Measurements from ENCODE around the gene PAF1. TPM values are rescaled to one million over a fixed set of nuclear protein-coding genes. Genes with fewer than 3 reads are reported as not detected.

PAF1 gene
- total RNA-seq, 1 experiment from 2014 or later, result 25.3 TPM

DNA sequence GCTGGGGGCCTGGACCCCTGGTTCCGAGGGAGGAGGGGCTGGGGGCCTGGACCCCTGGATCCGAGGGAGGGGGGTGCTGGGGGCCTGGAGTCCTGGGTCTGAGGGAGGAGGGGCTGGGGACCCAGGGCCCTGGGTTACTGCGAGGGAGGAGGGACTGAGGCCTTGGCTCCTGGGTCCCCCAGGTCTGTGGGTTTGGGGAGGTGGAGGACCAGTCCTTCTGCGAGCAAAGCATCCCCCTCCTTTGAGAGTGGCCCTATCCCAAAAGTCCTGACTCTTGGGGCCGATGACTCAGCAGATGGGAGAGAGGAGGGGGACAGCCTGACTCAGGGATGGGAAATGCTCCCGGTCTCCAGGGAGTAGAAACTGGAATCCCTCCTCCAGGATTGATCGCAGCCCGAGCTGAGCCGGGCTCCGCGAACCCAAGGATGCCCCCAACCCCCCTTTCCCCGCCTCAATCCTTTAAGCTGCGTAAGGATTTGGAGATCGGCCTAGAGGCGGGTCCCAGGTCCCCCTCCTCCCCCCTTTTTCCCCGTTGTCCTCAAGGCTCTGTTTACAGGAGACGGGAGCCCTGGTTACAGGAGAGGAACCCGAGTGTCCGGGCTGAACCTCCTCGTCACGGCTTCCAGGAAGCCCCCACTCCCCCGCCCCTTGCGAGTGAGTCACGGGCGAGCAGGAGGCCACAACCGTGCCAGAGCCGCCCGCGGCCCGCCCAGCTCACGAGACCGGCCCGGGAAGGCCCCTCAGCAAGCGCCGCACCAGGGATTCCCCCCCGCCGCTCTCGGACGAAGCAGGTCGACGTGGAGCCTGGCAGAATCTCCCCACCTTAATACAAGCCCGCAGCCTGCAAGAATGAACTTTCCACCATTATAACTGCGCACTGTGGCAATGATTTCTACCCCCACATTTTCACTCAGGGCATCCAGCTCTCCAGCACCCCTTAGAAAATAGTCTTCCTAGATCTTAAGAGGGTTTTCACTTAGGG lies 12.7 kb upstream of the PAF1 start:
- Histone ChIP-seq H3K79me2 (ENCODE audit: low read length) (peaks cover 18% of the 10 kb centered on the region), H3K4me2 (ENCODE audit: low read depth, low read length, poor library complexity, severe bottlenecking) (peak overlapping the region; percentile 74), H3K27ac (ENCODE audit: low read length) (no peak overlapping the region), H3K4me3 (ENCODE audit: low read length) (peak overlapping the region; percentile 63), H3K9ac (ENCODE audit: low read length) (peak overlapping the region; percentile 67), H4K20me1 (ENCODE audit: insufficient read depth, low read depth, low read length) (peaks cover 16% of the 10 kb centered on the region), H2AFZ (ENCODE audit: low read length) (no peak overlapping the region), H3K9me2 (replicated peaks; ENCODE audit: insufficient read depth, low read length) (no peaks in the 10 kb centered on the region), H3K9me3 (ENCODE audit: low read length) (no peaks in the 10 kb centered on the region), H3K27me3 (ENCODE audit: low read length) (no peaks in the 10 kb centered on the region; the same call in 1 of the 2 replicates), H3K4me1 (ENCODE audit: low read length) (peaks cover 56% of the 10 kb centered on the region), H3K36me3 (ENCODE audit: insufficient read depth, low read length) (no peaks in the 10 kb centered on the region)
- DNase-seq, result peak; percentile 51

DNA sequence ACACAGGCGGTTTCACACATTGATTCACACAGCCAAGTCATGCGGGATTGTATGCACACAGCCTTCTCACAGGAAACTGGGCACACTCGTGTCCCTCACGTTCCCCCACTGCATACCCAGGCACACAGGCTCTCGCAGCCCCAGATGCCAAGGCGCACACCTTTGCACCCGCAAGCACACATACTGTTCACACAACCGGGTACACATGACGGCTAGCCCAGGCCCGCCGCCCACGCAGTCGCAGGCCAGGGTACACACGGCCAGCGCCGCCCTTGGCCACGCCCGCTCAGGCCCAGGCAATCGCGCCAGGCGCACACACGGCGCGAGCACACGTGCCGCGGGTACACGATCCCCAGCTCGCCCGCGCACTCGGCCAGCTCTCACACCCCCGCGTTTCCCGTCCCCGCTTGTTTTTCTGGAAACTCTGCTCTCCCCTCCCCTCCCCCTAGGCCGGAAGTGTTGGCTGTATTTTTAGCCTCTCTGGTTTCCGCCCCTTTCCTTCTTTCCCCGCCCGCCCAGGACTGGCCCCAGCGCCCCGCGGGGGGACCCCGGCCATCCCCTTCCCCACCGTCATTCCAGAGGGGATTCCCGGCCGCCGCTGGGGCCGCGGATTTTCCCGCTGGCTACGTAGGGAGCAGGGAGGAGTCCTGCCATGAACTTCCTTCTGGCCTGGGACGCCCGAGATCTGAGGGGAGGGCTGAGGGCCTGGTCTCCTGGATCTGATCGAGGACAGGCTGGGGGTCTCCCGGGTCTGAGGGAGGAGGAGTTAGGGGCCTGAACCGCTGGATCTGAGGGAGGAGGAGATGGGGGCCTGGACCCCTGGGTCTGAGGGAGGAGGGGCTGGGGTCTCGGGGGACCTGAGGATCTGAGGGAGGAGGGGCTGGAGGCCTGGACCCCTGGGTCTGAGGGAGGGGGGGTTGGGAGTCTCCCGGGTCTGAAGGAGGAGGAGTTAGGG lies 11.7 kb upstream of the PAF1 start:
- H3K9me3 ChIP-seq (ENCODE audit: low read length), result no peaks in the 10 kb centered on the region
- peak overlapping the region; percentile 9; the same call in 1 of the 2 replicates for H3K27ac ChIP-seq (ENCODE audit: low read length)
- H3K4me3 ChIP-seq (ENCODE audit: low read length), result peak overlapping the region; percentile 63
- H3K36me3 ChIP-seq (ENCODE audit: insufficient read depth, low read length), result no peaks in the 10 kb centered on the region
- DNase-seq, result peak; percentile 88
- peaks cover 55% of the 10 kb centered on the region for H3K4me1 ChIP-seq (ENCODE audit: low read length)
- H3K4me2 ChIP-seq (ENCODE audit: low read depth, low read length, poor library complexity, severe bottlenecking), result peak overlapping the region; percentile 74
- H3K27me3 ChIP-seq (ENCODE audit: low read length), result no peaks in the 10 kb centered on the region; the same call in 1 of the 2 replicates
- no peaks in the 10 kb centered on the region for H3K9me2 ChIP-seq (replicated peaks; ENCODE audit: insufficient read depth, low read length)
- peaks cover 6% of the 10 kb centered on the region; the same call in 1 of the 2 replicates for H4K20me1 ChIP-seq (ENCODE audit: insufficient read depth, low read depth, low read length)
- H3K79me2 ChIP-seq (ENCODE audit: low read length), result peaks cover 8% of the 10 kb centered on the region
- H3K9ac ChIP-seq (ENCODE audit: low read length), result peak overlapping the region; percentile 67
- H2AFZ ChIP-seq (ENCODE audit: low read length), result peak overlapping the region; percentile 34; the same call in 1 of the 2 replicates

DNA sequence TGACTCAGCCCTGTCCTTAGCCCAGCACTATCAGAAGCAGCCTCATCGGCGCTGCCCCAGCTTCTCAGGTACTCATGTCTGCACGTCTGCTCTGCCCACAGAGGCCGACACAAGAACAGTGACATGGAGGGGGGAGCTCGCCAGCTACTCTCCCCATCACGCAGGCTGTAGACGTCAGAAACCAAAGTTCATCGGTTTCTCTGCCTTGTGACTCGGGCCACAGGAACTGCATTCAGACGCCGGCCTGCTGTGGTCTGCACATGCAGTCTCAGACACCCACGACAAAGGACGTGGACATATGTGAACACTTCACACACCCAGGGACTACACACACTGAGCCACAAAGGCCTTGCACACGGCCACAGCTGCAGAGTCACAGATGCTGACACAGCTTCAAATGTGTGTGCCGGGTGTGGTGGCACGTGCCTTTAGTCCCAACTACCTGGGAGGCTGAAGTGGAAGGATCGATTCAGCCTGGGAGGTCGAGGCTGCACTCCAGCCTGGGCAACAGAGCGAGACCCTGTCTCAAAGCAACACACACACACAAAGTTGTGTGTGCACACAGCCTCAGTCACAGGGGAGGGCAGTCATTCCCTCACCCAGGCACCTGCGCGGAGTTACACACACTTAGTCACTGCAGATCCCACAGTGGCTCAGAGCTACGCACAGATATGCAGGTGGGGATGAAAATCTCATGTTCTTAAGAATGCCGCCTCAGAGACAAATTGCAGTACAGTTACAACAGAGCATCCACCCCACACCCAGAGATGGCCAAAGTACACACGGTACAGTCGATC lies 10.8 kb upstream of the PAF1 start:
- Histone ChIP-seq H2AFZ (ENCODE audit: low read length) (peak overlapping the region; percentile 34; the same call in 1 of the 2 replicates), H3K4me1 (ENCODE audit: low read length) (peaks cover 57% of the 10 kb centered on the region), H4K20me1 (ENCODE audit: insufficient read depth, low read depth, low read length) (no peaks in the 10 kb centered on the region), H3K27ac (ENCODE audit: low read length) (peak overlapping the region; percentile 7; the same call in 1 of the 2 replicates), H3K9ac (ENCODE audit: low read length) (peak overlapping the region; percentile 67), H3K9me3 (ENCODE audit: low read length) (no peaks in the 10 kb centered on the region), H3K27me3 (ENCODE audit: low read length) (no peaks in the 10 kb centered on the region; the same call in 1 of the 2 replicates), H3K79me2 (ENCODE audit: low read length) (no peaks in the 10 kb centered on the region), H3K36me3 (ENCODE audit: insufficient read depth, low read length) (no peaks in the 10 kb centered on the region), H3K4me3 (ENCODE audit: low read length) (peak overlapping the region; percentile 63), H3K4me2 (ENCODE audit: low read depth, low read length, poor library complexity, severe bottlenecking) (peak overlapping the region; percentile 74), H3K9me2 (replicated peaks; ENCODE audit: insufficient read depth, low read length) (no peaks in the 10 kb centered on the region)
- DNase-seq, result peak; percentile 60

DNA sequence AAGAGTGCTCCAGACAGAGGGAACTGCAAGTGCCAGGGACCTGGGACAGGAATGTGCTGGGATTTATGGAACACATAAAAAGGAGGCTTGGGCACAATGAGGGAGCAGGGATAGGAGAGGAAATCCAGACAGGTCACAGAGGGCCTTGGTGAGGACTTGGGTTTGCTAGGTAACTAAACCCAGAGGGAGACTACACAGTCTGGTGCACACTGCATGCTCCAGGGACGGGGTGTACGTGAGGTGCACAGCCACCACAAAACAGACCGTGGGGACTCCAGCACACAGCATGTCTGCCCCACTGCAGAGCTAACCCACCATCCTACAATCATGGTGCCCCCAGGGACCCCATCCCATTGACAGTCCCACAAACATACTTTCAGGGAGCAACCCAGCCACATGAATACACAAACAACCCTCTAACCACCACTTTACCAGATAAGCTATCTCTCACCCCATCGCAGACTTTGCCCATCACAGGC lies 10.2 kb upstream of the PAF1 start:
- H3K79me2 ChIP-seq (ENCODE audit: low read length), result no peaks in the 10 kb centered on the region
- H3K4me3 ChIP-seq (ENCODE audit: low read length), result no peak overlapping the region; the same call in 1 of the 2 replicates
- peak overlapping the region; percentile 67 for H3K9ac ChIP-seq (ENCODE audit: low read length)
- H4K20me1 ChIP-seq (ENCODE audit: insufficient read depth, low read depth, low read length), result no peaks in the 10 kb centered on the region
- peaks cover 54% of the 10 kb centered on the region for H3K4me1 ChIP-seq (ENCODE audit: low read length)
- no peaks in the 10 kb centered on the region for H3K9me2 ChIP-seq (replicated peaks; ENCODE audit: insufficient read depth, low read length)
- H3K9me3 ChIP-seq (ENCODE audit: low read length), result no peaks in the 10 kb centered on the region
- H3K4me2 ChIP-seq (ENCODE audit: low read depth, low read length, poor library complexity, severe bottlenecking), result peak overlapping the region; percentile 74
- no peak overlapping the region for H2AFZ ChIP-seq (ENCODE audit: low read length)
- H3K36me3 ChIP-seq (ENCODE audit: insufficient read depth, low read length), result no peaks in the 10 kb centered on the region
- no peaks in the 10 kb centered on the region; the same call in 1 of the 2 replicates for H3K27me3 ChIP-seq (ENCODE audit: low read length)
- H3K27ac ChIP-seq (ENCODE audit: low read length), result peak overlapping the region; percentile 7; the same call in 1 of the 2 replicates
- DNase-seq, result peak; percentile 59

DNA sequence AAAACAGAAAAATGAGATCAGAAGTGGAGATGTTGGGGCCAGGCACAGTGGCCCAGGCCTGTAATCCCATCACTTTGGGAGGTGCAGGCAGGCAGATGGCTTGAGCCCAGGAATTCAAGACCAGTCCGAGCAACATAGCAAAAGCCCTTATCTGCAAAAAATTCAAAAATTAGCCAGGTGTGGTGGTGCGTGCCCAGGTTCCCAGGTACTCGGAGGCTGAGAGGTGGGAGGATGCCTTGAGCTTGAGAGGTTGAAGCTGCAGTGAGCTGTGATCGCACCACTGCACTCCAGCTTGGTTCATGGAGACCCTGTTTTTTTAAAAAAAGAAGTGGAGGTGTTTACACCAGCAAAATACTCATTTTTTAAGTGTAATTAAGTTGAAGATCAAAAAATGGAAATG lies 9.2 kb upstream of the PAF1 start:
- no peaks in the 10 kb centered on the region for H3K9me3 ChIP-seq (ENCODE audit: low read length)
- no peaks in the 10 kb centered on the region; the same call in 1 of the 2 replicates for H3K27me3 ChIP-seq (ENCODE audit: low read length)
- no peaks in the 10 kb centered on the region for H3K79me2 ChIP-seq (ENCODE audit: low read length)
- no peak overlapping the region for H2AFZ ChIP-seq (ENCODE audit: low read length)
- H3K36me3 ChIP-seq (ENCODE audit: insufficient read depth, low read length), result no peaks in the 10 kb centered on the region
- H3K9ac ChIP-seq (ENCODE audit: low read length), result no peak overlapping the region
- no peak overlapping the region for H3K4me2 ChIP-seq (ENCODE audit: low read depth, low read length, poor library complexity, severe bottlenecking)
- H3K4me1 ChIP-seq (ENCODE audit: low read length), result peaks cover 44% of the 10 kb centered on the region
- no peak overlapping the region for H3K27ac ChIP-seq (ENCODE audit: low read length)
- no peaks in the 10 kb centered on the region for H3K9me2 ChIP-seq (replicated peaks; ENCODE audit: insufficient read depth, low read length)
- no peak for DNase-seq
- no peak overlapping the region for H3K4me3 ChIP-seq (ENCODE audit: low read length)
- H4K20me1 ChIP-seq (ENCODE audit: insufficient read depth, low read depth, low read length), result no peaks in the 10 kb centered on the region

DNA sequence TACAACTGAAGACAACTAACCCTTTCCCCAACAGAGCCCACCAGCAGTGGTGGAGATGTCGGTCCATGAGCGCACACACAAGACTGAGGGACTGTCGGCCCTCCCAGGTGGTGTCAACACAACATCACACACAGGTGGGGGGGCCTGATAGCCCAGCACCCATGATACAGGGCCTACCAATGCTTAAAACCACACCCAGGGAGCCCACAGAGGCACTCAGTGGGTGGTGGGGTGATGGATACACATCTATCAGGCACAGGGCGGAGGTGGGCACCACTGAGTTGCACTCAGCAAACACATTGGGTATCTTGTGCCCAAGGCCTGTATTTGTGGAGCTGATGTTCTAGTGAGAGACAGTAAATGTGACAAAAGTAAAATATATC lies 8.8 kb upstream of the PAF1 start:
- Histone ChIP-seq H3K27me3 (ENCODE audit: low read length) (no peaks in the 10 kb centered on the region; the same call in 1 of the 2 replicates), H3K79me2 (ENCODE audit: low read length) (no peaks in the 10 kb centered on the region), H3K9ac (ENCODE audit: low read length) (no peak overlapping the region), H3K4me3 (ENCODE audit: low read length) (no peak overlapping the region), H4K20me1 (ENCODE audit: insufficient read depth, low read depth, low read length) (no peaks in the 10 kb centered on the region), H3K36me3 (ENCODE audit: insufficient read depth, low read length) (no peaks in the 10 kb centered on the region), H3K4me2 (ENCODE audit: low read depth, low read length, poor library complexity, severe bottlenecking) (no peak overlapping the region), H3K9me3 (ENCODE audit: low read length) (no peaks in the 10 kb centered on the region), H2AFZ (ENCODE audit: low read length) (no peak overlapping the region), H3K9me2 (replicated peaks; ENCODE audit: insufficient read depth, low read length) (no peaks in the 10 kb centered on the region), H3K4me1 (ENCODE audit: low read length) (peaks cover 44% of the 10 kb centered on the region), H3K27ac (ENCODE audit: low read length) (no peak overlapping the region)
- DNase-seq, result no peak

DNA sequence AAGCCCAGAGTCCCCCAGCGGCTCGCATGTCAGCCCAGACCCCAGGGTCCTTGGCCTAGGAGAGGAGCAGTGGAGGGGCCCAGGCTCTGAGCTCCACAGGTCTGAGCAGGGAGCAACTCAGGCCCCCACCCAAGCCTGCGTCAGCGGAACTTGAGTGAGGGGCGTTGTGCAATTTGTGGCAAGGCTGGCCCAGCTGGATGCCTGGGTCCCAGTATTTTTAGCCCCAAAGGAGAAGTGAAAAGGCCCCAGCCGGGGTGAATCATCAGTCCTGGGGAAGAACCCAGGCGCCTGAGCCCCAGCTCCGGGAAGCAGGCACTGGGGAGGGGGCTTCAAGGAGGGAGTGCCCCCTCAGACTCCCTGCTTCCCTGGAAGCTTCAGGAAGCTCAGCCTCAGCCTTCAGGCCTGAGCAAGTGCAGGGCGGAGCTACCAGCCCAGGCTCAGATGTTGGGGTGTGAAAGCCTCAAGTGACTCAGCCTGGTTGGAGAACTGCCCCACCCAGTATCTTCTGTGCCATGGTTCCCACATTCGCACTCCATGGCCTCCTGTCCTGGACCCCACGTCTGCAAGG lies 7.5 kb upstream of the PAF1 start:
- Histone ChIP-seq H3K4me2 (ENCODE audit: low read depth, low read length, poor library complexity, severe bottlenecking) (no peak overlapping the region), H3K79me2 (ENCODE audit: low read length) (peaks cover 4% of the 10 kb centered on the region; the same call in 1 of the 2 replicates), H3K9me3 (ENCODE audit: low read length) (no peaks in the 10 kb centered on the region), H2AFZ (ENCODE audit: low read length) (no peak overlapping the region), H3K9ac (ENCODE audit: low read length) (peak overlapping the region; percentile 9; the same call in 1 of the 2 replicates), H3K36me3 (ENCODE audit: insufficient read depth, low read length) (peaks cover 7% of the 10 kb centered on the region; the same call in 1 of the 2 replicates), H3K9me2 (replicated peaks; ENCODE audit: insufficient read depth, low read length) (no peaks in the 10 kb centered on the region), H4K20me1 (ENCODE audit: insufficient read depth, low read depth, low read length) (no peaks in the 10 kb centered on the region), H3K27me3 (ENCODE audit: low read length) (no peaks in the 10 kb centered on the region), H3K27ac (ENCODE audit: low read length) (no peak overlapping the region), H3K4me1 (ENCODE audit: low read length) (peaks cover 38% of the 10 kb centered on the region), H3K4me3 (ENCODE audit: low read length) (no peak overlapping the region)
- no peak for DNase-seq
